Measurements from ENCODE around the gene IL5. TPM values are rescaled to one million over a fixed set of nuclear protein-coding genes. Genes with fewer than 3 reads are reported as not detected.
"Not testable (repeated sequence)": the region's sequence is repeated elsewhere in the genome, so short reads cannot be mapped to it uniquely, and the experiment has no call there.

The IL5 gene
- total RNA-seq, 4 donors from 2014 or later, result not detected

- TF ChIP-seq CTCF (IDR thresholded peaks at IDR 0.05), result no peak
- DNase-seq (ENCODE audit: low spot score) (no peak), ATAC-seq (ENCODE audit: low FRiP score) (no peak)
These were observed 14.3 kb downstream of the IL5 start for GRCh38 chr5:132528866-132529634.

DNA sequence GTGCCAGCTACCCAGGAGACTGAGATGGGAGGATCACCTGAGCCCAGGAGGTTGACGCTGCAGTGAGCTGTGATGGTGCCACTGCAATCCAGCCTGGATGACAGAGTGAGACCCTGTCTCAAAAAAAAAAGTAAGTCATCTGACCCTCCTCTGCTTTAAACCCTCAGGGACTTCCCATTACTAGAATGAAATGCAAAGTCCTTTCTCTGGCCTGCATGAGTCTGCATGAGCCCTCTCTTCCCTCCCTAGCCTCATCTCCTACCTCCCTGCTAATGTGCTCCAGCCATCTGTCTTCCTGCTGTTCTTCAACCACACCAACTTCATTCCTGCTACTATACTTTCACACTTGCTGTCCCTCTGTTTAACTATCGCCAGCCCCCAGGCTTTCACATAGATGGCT is 15.3 kb downstream of the IL5 start:
- TF ChIP-seq CTCF (IDR thresholded peaks at IDR 0.05), result no peak
- no peak for DNase-seq (ENCODE audit: low spot score)
- no peak for ATAC-seq (ENCODE audit: low FRiP score)

GRCh38 chr5:132526974-132527564 is 16.3 kb downstream of the IL5 start:
- TF ChIP-seq CTCF (IDR thresholded peaks at IDR 0.05), result peak in 1 of 3 donors; percentile 35
- peak; percentile 34 for ATAC-seq (ENCODE audit: low FRiP score)
- no peak for DNase-seq (ENCODE audit: low spot score)

DNA sequence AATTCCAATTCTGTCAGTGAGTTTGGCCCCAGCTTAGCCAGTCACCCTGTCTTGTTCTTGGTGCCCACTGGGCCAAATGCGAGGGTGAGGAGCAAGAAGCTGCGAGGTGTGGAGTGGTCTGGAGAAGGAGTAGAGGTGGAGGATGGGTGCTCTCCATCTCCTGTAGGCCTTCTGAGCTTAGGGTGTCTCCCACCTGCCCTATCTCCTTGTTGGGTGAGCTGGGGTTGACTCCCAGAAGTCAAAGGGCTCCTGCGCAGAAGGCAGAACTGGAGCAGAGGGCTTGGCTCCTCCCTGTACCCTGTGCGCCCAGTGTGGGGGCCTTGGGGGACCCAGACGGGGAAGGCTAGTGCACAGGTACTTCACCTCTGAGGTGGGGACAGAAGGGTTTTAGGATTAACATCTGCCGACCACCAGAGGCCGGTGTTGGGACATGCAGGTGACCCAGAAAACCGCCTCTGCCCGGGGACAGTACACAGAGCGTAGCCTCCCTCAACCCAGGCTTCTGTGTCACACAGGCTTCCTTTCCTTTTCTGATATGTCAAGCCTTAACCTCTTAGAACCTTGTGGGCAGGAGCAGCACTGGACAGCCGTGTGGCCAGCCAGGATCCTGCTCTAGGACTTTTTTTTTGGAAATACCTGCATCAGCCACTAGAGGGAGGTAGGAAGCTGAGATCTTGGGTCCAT is 16.9 kb downstream of the IL5 start:
- no peak for DNase-seq (ENCODE audit: low spot score)
- ATAC-seq (ENCODE audit: low FRiP score), result peak; percentile 78
- no peak for TF ChIP-seq CTCF (IDR thresholded peaks at IDR 0.05)

- ATAC-seq (ENCODE audit: low FRiP score), result no peak
- no peak for DNase-seq (ENCODE audit: low spot score)
- no peak for TF ChIP-seq CTCF (IDR thresholded peaks at IDR 0.05)
These were observed 18.0 kb downstream of the IL5 start for GRCh38 chr5:132525299-132525724.

GRCh38 chr5:132524877-132525276 is 18.4 kb downstream of the IL5 start:
- ATAC-seq (ENCODE audit: low FRiP score); DNase-seq (ENCODE audit: low spot score): not testable (repeated sequence)

- not testable (repeated sequence) for DNase-seq (ENCODE audit: low spot score); ATAC-seq (ENCODE audit: low FRiP score)
These were observed 21.3 kb downstream of the IL5 start for GRCh38 chr5:132522067-132522466.

DNA sequence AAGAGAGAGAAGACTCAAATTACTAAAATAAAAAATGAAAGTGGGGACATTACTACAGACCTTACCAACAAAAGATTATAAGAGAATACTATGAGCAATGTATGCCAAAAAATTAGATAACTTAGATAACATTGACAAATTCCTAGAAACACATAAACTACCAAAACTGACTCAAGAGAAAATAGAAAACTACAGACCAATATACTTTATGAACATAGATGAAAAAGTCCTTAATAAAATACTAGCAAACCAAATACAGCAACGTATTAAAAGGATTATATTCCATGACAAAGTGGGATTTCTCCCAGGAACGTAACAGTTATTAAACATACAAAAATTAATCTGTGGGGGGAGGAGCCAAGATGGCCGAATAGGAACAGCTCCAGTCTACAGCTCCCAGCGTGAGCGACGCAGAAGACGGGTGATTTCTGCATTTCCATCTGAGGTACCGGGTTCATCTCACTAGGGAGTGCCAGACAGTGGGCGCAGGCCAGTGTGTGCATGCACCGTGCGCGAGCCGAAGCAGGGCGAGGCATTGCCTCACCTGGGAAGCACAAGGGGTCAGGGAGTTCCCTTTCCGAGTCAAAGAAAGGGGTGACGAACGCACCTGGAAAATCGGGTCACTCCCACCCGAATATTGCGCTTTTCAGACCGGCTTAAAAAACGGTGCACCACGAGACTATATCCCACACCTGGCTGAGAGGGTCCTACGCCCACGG is 29.5 kb downstream of the IL5 start:
- not testable (repeated sequence) for DNase-seq (ENCODE audit: low spot score); ATAC-seq (ENCODE audit: low FRiP score)
